Measurements from ENCODE around the gene HES3.

GRCh38 chr1:6267686-6268322 lies 23.8 kb downstream of the HES3 start:
- TF ChIP-seq CTCF (IDR thresholded peaks at IDR 0.05; ENCODE audit: low read depth, low read length): no peak
- TF ChIP-seq EZH2phosphoT487 (IDR thresholded peaks at IDR 0.05; ENCODE audit: low read depth): no peak

All from OCI-LY3 (cell line).